AG04450 (cell line): ENCODE data around the gene TRPM3. TPM values are rescaled to one million over a fixed set of nuclear protein-coding genes. Genes with fewer than 3 reads are reported as not detected.

Experiments
- CTCF ChIA-PET: fragments of 300-600, 350-600 bp; formaldehyde crosslinking; extraction: SDS; loops from one replicate; lab custom pipeline; 2022; ENCODE audit warnings: antibody characterized with exemption, inconsistent platforms; lab: Charles Lee
- POLR2A ChIA-PET: fragments of 350-600 bp; formaldehyde crosslinking; extraction: SDS; loops from one replicate; lab custom pipeline; 2021; ENCODE audit warnings: antibody characterized with exemption, inconsistent platforms; lab: Yijun Ruan, JAX
- DNase-seq: peaks from one replicate; pipeline ENCODE4 v3.0.0-alpha.2; 2011; ENCODE audit warnings: low read depth, low spot score
- H3K27ac ChIP-seq: one replicate; pipeline ENCODE4 v1.5.1; 2012; ENCODE audit warnings: low read depth, low read length, control low read depth
- H3K27me3 ChIP-seq: one replicate; pipeline ENCODE4 v1.6.0; 2012; ENCODE audit warnings: low read length; ENCODE audit not compliant: control insufficient read depth, insufficient read depth
- H3K4me3 ChIP-seq: 2 replicates; pipeline ENCODE4 v1.5.1; 2011; ENCODE audit warnings: mild to moderate bottlenecking, low read depth, low read length, control low read depth
- H3K9me3 ChIP-seq: 2 replicates; pipeline ENCODE4 v1.5.1; 2012; ENCODE audit warnings: low read length; ENCODE audit not compliant: control insufficient read depth, insufficient read depth
- polyA plus RNA-seq: library from polyadenylated mRNA; depleted of rRNA; stranded (reverse); fragments of >200 nt; gene quantifications from 2 replicates; pipeline ENCODE4 v1.2.3, GENCODE V29; 2011
- TF ChIP-seq, protein P1 (sequence below): IDR thresholded peaks from 2 replicates; pipeline ENCODE4 v1.5.1; 2011; ENCODE audit warnings: low read depth, low read length, control low read depth, inconsistent platforms

Gene TRPM3
- polyA plus RNA-seq, 1 experiment = 0.01 TPM

DNA sequence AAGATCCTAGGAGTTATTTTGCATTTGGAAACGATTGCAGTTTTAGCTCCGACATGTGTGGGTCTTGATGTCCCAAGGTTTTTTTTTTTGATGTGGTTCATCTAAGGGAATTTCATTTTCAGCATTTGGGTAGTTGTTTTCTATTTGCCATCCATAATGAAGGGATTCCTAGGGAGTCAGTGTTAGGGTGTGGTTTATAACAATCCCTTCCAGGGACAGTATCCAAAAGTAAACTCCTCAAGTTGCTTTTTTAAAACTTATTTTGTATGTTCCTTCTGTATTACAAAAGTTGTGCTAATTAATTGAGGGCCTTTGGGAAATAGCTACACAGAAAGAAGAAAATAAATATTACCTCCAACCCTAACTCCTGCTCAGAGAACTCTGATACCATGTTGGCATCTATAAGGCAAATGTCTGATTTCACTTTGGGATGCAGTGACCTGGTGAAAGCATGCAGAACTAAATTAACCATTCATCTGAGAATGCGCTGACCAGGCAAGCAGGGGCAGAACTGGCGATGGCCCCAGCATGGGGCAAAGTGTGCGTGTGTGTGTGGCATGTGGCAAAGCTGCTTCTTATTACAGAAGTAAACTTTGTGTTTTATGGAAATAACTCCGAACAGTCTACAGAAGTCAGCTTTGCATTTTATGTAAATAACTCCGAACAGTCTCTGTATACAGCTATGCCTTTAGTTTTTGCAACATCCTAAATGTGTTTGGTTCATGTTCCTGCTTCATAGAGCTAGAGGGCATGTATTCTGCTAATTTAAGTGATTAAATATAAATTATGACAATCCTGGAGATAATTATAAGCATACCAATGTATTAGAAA, 237.2 kb downstream of the TRPM3 start:
- ChIA-PET POLR2A (no interaction called here), CTCF (interaction anchor here (1.1 kb wide), 1 partner anchor 10 kb away, joined by 4 read pairs; no protein-coding TSS in a partner anchor)
- DNase-seq = no peak
- TF ChIP-seq, protein P1, sequence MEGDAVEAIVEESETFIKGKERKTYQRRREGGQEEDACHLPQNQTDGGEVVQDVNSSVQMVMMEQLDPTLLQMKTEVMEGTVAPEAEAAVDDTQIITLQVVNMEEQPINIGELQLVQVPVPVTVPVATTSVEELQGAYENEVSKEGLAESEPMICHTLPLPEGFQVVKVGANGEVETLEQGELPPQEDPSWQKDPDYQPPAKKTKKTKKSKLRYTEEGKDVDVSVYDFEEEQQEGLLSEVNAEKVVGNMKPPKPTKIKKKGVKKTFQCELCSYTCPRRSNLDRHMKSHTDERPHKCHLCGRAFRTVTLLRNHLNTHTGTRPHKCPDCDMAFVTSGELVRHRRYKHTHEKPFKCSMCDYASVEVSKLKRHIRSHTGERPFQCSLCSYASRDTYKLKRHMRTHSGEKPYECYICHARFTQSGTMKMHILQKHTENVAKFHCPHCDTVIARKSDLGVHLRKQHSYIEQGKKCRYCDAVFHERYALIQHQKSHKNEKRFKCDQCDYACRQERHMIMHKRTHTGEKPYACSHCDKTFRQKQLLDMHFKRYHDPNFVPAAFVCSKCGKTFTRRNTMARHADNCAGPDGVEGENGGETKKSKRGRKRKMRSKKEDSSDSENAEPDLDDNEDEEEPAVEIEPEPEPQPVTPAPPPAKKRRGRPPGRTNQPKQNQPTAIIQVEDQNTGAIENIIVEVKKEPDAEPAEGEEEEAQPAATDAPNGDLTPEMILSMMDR = no peak
- H3K9me3 ChIP-seq = no peaks in the 10 kb centered on the region
- H3K27me3 ChIP-seq = no peaks in the 10 kb centered on the region
- no peak overlapping the region for H3K27ac ChIP-seq
- no peak overlapping the region for H3K4me3 ChIP-seq

DNA sequence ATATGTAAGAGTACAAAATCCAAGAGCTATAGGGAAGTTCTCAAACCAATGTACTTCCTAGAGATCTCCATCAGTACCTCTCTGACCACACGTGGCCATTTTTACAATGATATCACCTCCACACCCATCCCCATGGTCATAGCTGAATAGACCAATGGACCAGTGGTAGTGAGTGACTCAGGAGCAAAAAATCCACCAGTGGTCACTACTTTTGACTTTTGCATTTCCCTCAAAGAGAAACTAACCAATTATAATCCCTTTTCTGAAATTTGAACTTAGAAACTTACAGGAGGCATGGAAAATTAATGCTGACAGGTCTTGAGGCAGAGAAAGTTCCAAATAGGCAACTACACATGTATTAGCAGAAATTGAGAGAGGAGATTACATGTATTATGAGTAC, 238.4 kb downstream of the TRPM3 start:
- TF ChIP-seq, protein P1 = no peak
- no peaks in the 10 kb centered on the region for H3K27me3 ChIP-seq
- CTCF ChIA-PET = interaction anchor here (1.1 kb wide), 1 partner anchor 11 kb away, joined by 4 read pairs; no protein-coding TSS in a partner anchor
- no peaks in the 10 kb centered on the region for H3K9me3 ChIP-seq
- H3K27ac ChIP-seq = no peak overlapping the region
- no peak for DNase-seq
- POLR2A ChIA-PET = no interaction called here
- no peak overlapping the region for H3K4me3 ChIP-seq

DNA sequence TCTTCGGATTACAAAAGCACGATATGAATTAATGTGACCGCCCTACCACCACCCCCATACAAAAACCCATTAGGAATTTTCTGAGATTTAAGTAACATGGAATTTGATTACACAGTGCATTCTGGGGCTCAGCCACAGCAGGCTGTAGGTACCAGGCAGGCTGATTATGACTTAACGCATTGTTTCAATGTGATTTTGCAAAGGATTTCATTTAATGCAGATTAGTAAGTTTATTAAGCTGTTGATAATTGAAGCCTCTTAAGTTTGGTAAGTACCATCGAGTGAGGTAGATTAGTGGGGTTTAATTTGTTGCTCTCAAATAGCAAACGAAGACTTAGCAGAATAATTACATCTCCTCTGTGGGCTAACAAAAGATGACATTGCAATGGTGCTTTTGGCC, 240.1 kb downstream of the TRPM3 start:
- Histone ChIP-seq H3K27ac (no peak overlapping the region), H3K4me3 (no peak overlapping the region), H3K27me3 (no peaks in the 10 kb centered on the region), H3K9me3 (no peaks in the 10 kb centered on the region)
- DNase-seq = no peak
- ChIA-PET POLR2A (no interaction called here), CTCF (no interaction called here)
- TF ChIP-seq, protein P1 = no peak

DNA sequence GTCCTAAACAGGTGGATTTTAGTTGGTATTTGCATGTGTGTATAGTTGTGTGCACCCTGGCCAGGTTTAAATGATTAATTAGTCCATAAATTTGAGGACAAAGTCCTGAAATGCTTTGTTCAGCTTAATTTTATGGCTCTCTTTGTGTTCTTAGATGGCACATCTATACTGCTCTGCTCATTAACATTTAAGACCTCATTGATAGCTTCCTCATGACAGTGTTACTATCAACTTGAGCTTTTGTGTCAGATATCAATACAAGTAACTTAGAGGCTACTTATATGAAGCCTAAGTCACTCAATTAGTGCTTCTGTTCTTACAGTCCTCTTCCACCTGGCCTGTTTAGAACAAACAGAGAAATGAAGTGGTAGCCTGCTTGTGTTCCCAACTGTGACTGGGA, 240.9 kb downstream of the TRPM3 start:
- Histone ChIP-seq H3K9me3 (no peaks in the 10 kb centered on the region), H3K27ac (no peak overlapping the region), H3K4me3 (no peak overlapping the region), H3K27me3 (no peaks in the 10 kb centered on the region)
- ChIA-PET POLR2A (no interaction called here), CTCF (no interaction called here)
- DNase-seq = no peak
- TF ChIP-seq, protein P1 = no peak

DNA sequence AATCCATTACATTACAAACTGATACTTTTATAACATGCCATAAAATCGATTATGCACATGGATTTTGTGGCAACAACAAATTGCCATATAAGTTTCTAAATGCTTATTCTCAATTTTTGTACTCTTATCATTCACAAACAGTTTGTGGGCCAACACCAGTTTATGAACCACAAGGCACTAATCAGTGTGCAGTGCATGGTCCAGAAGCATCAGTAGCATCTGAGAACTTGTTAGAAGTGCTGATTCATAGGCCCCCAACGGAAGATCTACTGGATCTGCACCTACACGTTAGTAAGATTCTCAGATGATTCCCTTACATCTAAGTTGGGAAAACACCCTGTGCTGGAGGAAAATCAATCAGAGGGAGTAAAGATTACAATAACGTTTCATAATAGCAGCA, 242.8 kb downstream of the TRPM3 start:
- H3K4me3 ChIP-seq = no peak overlapping the region
- no peak for DNase-seq
- CTCF ChIA-PET = no interaction called here
- TF ChIP-seq, protein P1 = no peak
- POLR2A ChIA-PET = no interaction called here
- no peaks in the 10 kb centered on the region for H3K9me3 ChIP-seq
- H3K27ac ChIP-seq = no peak overlapping the region
- H3K27me3 ChIP-seq = no peaks in the 10 kb centered on the region
